H9 (cell line): ENCODE measurements around the gene CCDC93. TPM values are rescaled to one million over a fixed set of nuclear protein-coding genes. Genes with fewer than 3 reads are reported as not detected.

Experiments
- DNase-seq: peaks from one replicate; pipeline ENCODE4 v3.0.0-alpha.2; 2017
- H2AFZ ChIP-seq: one replicate; pipeline ENCODE4 v1.6.1; 2013; ENCODE audit warnings: mild to moderate bottlenecking, low read length, control low read depth, moderate library complexity
- H2AK5ac ChIP-seq: 2 replicates; pipeline ENCODE4 v1.6.1; 2013; ENCODE audit warnings: low read length, control low read depth, mixed read lengths; ENCODE audit not compliant: insufficient read length
- H2BK120ac ChIP-seq: one replicate; pipeline ENCODE4 v1.6.1; 2013; ENCODE audit warnings: low read depth, mild to moderate bottlenecking, low read length, control low read depth, inconsistent platforms; ENCODE audit not compliant: poor library complexity, severe bottlenecking
- H2BK12ac ChIP-seq: 2 replicates; pipeline ENCODE4 v1.6.1; 2013; ENCODE audit warnings: low read length, control low read depth, mixed read lengths, low read depth; ENCODE audit not compliant: insufficient read length
- H2BK15ac ChIP-seq: 2 replicates; pipeline ENCODE4 v1.6.1; 2013; ENCODE audit warnings: low read depth, low read length, control low read depth
- H2BK20ac ChIP-seq: one replicate; pipeline ENCODE4 v1.6.1; 2013; ENCODE audit warnings: low read depth, mild to moderate bottlenecking, low read length, control low read depth, inconsistent platforms; ENCODE audit not compliant: poor library complexity, severe bottlenecking
- H2BK5ac ChIP-seq: 2 replicates; pipeline ENCODE4 v1.6.1; 2013; ENCODE audit warnings: low read length, control low read depth, mixed read lengths; ENCODE audit not compliant: insufficient read length
- H3K14ac ChIP-seq: 2 replicates; pipeline ENCODE4 v1.6.1; 2013; ENCODE audit warnings: low read length, control low read depth; ENCODE audit not compliant: insufficient read depth
- H3K18ac ChIP-seq: 2 replicates; pipeline ENCODE4 v1.6.1; 2013; ENCODE audit warnings: low read depth, mild to moderate bottlenecking, mixed read lengths, low read length, control low read depth; ENCODE audit not compliant: insufficient read length
- H3K23ac ChIP-seq: 2 replicates; pipeline ENCODE4 v1.6.1; 2013; ENCODE audit warnings: low read length, control low read depth, mixed read lengths, low read depth; ENCODE audit not compliant: insufficient read length
- H3K23me2 ChIP-seq: 2 replicates; pipeline ENCODE4 v1.6.1; 2013; ENCODE audit warnings: low read depth, mild to moderate bottlenecking, mixed read lengths, low read length, control low read depth; ENCODE audit not compliant: insufficient read length, poor library complexity, severe bottlenecking
- H3K27ac ChIP-seq: 2 replicates; pipeline ENCODE4 v1.5.1; 2013; ENCODE audit warnings: low read length, control low read depth, mixed read lengths, low read depth; ENCODE audit not compliant: insufficient read length
- H3K27me3 ChIP-seq: 2 replicates; pipeline ENCODE4 v1.6.1; 2013; ENCODE audit warnings: low read length, control low read depth, inconsistent platforms; ENCODE audit not compliant: insufficient read depth
- H3K4ac ChIP-seq: 2 replicates; pipeline ENCODE4 v1.6.1; 2013; ENCODE audit warnings: low read depth, mild to moderate bottlenecking, control low read depth, inconsistent platforms, low read length, moderate library complexity
- H3K4me1 ChIP-seq: 2 replicates; pipeline ENCODE4 v1.6.1; 2013; ENCODE audit warnings: low read length, control low read depth, inconsistent platforms; ENCODE audit not compliant: insufficient read depth
- H3K4me2 ChIP-seq: 2 replicates; pipeline ENCODE4 v1.6.1; 2013; ENCODE audit warnings: low read length, control low read depth, mixed read lengths; ENCODE audit not compliant: insufficient read length, insufficient read depth
- H3K56ac ChIP-seq: 2 replicates; pipeline ENCODE4 v1.6.1; 2013; ENCODE audit warnings: low read depth, mild to moderate bottlenecking, mixed read lengths, low read length, control low read depth; ENCODE audit not compliant: insufficient read length
- H3K79me1 ChIP-seq: 2 replicates; pipeline ENCODE4 v1.6.1; 2013; ENCODE audit warnings: low read depth, mild to moderate bottlenecking, moderate library complexity, low read length, control low read depth, inconsistent platforms; ENCODE audit not compliant: insufficient read depth, poor library complexity, severe bottlenecking
- H3K79me2 ChIP-seq: 2 replicates; pipeline ENCODE4 v1.6.1; 2013; ENCODE audit warnings: low read length, control low read depth, inconsistent platforms; ENCODE audit not compliant: insufficient read depth
- H3K9ac ChIP-seq: 2 replicates; pipeline ENCODE4 v1.6.1; 2013; ENCODE audit warnings: low read length, control low read depth, mixed read lengths; ENCODE audit not compliant: insufficient read length; ENCODE audit errors: extremely low read depth
- H3K9me3 ChIP-seq: one replicate; pipeline ENCODE4 v1.6.1; 2013; ENCODE audit warnings: low read depth, low read length, inconsistent platforms; ENCODE audit not compliant: control insufficient read depth
- H3T11ph ChIP-seq: one replicate; pipeline ENCODE4 v1.6.1; 2013; ENCODE audit warnings: mild to moderate bottlenecking, low read length, control low read depth, inconsistent platforms
- H4K20me1 ChIP-seq: one replicate; pipeline ENCODE4 v1.6.1; 2013; ENCODE audit not compliant: control insufficient read depth, insufficient read length, insufficient read depth
- H4K5ac ChIP-seq: 2 replicates; pipeline ENCODE4 v1.6.1; 2013; ENCODE audit warnings: low read depth, mild to moderate bottlenecking, mixed read lengths, low read length, control low read depth; ENCODE audit not compliant: insufficient read length
- H4K8ac ChIP-seq: replicated peaks from 2 replicates; pipeline ENCODE4 v1.6.1; 2013; ENCODE audit warnings: low read length, control low read depth, mixed read lengths, low read depth; ENCODE audit not compliant: insufficient read length
- H4K91ac ChIP-seq: 2 replicates; pipeline ENCODE4 v1.6.1; 2013; ENCODE audit warnings: low read depth, mild to moderate bottlenecking, moderate library complexity, mixed read lengths, low read length, control low read depth; ENCODE audit not compliant: insufficient read length
- H3K27ac Mint-ChIP-seq, 3 experiments: 2 replicates in 2 of 3; 3 replicates in 1 of 3; pipeline ENCODE4 v1.8.0; 2020 to 2021; ENCODE audit warnings: mixed read lengths in 3 of 3, mild to moderate bottlenecking in 1 of 3, moderate library complexity in 1 of 3
- H3K27me3 Mint-ChIP-seq: 2 replicates; pipeline ENCODE4 v1.8.0; 2021; ENCODE audit warnings: low read depth, mild to moderate bottlenecking, moderate library complexity, mixed read lengths
- H3K36me3 Mint-ChIP-seq, 3 experiments: 2 replicates in 2 of 3; 3 replicates in 1 of 3; pipeline ENCODE4 v1.8.0; 2020 to 2021; ENCODE audit warnings: low read depth in 3 of 3, mixed read lengths in 3 of 3; ENCODE audit not compliant: insufficient read depth in 1 of 3
- H3K4me1 Mint-ChIP-seq, 2 experiments: 2 replicates each; pipeline ENCODE4 v1.8.0; 2020; ENCODE audit warnings: mixed read lengths in 2 of 2
- H3K4me3 Mint-ChIP-seq, 2 experiments: 2 replicates in 1 of 2; 3 replicates in 1 of 2; pipeline ENCODE4 v1.8.0; 2020 to 2021; ENCODE audit warnings: mild to moderate bottlenecking in 2 of 2, mixed read lengths in 2 of 2, moderate library complexity in 1 of 2
- H3K9me3 Mint-ChIP-seq, 2 experiments: 2 replicates in 1 of 2; 3 replicates in 1 of 2; pipeline ENCODE4 v1.8.0; 2020; ENCODE audit warnings: mild to moderate bottlenecking in 2 of 2, mixed read lengths in 2 of 2, moderate library complexity in 1 of 2
- CTCF ChIP-seq: fragments of 200-600 bp; sonication (generic); conservative IDR thresholded peaks from 3 replicates; pipeline ENCODE4 v1.8.0; 2021; ENCODE audit warnings: antibody characterized with exemption, mild to moderate bottlenecking
- WGBS: extraction: QIAGEN DNeasy Blood & Tissue Kit; methylation state at CpG from one replicate; pipeline ENCODE4 v1.1.7; 2013; ENCODE audit warnings: missing lambda C conversion rate, low lambda C conversion rate, mixed read lengths; ENCODE audit not compliant: insufficient read length; ENCODE audit errors: extremely low coverage; 5-methylcytosine and 5-hydroxymethylcytosine counted together
- total RNA-seq: library from RNA; stranded (reverse); gene quantifications from 2 replicates; pipeline ENCODE4 v1.2.1, GENCODE V29; 2021

CCDC93 gene
- total RNA-seq, 1 experiment from 2014 or later: 16.4 TPM

GRCh38 chr2:117973498-117974082, 40.3 kb downstream of the CCDC93 start:
- Histone ChIP-seq H3K14ac (no peak overlapping the region), H2BK15ac (no peak overlapping the region), H2BK120ac (no peak overlapping the region), H3K23me2 (no peaks in the 10 kb centered on the region), H3T11ph (no peak overlapping the region), H3K56ac (no peak overlapping the region), H3K27ac (no peak overlapping the region), H4K8ac (no peak overlapping the region), H3K18ac (no peak overlapping the region), H3K4me2 (no peak overlapping the region), H3K23ac (no peak overlapping the region), H2BK12ac (no peak overlapping the region), H4K5ac (no peak overlapping the region), H2AFZ (no peak overlapping the region), H3K9me3 (no peaks in the 10 kb centered on the region), H3K9ac (no peak overlapping the region), H4K20me1 (no peaks in the 10 kb centered on the region), H3K27me3 (no peaks in the 10 kb centered on the region), H2AK5ac (no peak overlapping the region), H4K91ac (no peak overlapping the region), H2BK5ac (no peak overlapping the region), H2BK20ac (no peak overlapping the region), H3K79me1 (no peaks in the 10 kb centered on the region), H3K79me2 (no peaks in the 10 kb centered on the region), H3K4me1 (no peaks in the 10 kb centered on the region; the same call in 1 of the 2 replicates), H3K4ac (no peak overlapping the region)
- H3K9me3 Mint-ChIP-seq: no peaks in the 10 kb centered on the region
- peaks cover 3 to 47% (median 21%) of the 10 kb centered on the region in 3 experiments; a peak in 6 of 7 replicates for H3K36me3 Mint-ChIP-seq
- H3K27ac Mint-ChIP-seq: 0 out of 7 replicates have a peak overlapping the region, but pooled peaks of 1 of the 3 experiments have one; percentile 21
- no peak for DNase-seq
- no CpG with 5 or more reads among the region's 9 CpGs for WGBS
- H3K4me3 Mint-ChIP-seq: no peak overlapping the region
- no peaks in the 10 kb centered on the region for H3K27me3 Mint-ChIP-seq
- TF ChIP-seq CTCF: no peak
- peaks cover 0 to 5% of the 10 kb centered on the region in 2 experiments; a peak in 2 of 4 replicates for H3K4me1 Mint-ChIP-seq
